ENCODE data around the gene ARHGAP26. TPM values are rescaled to one million over a fixed set of nuclear protein-coding genes. Genes with fewer than 3 reads are reported as not detected.

Gene ARHGAP26
- polyA plus RNA-seq, 1 donor (not counting 4 experiments of a cell fraction or from before 2014, with no cell fraction given): 3.9 TPM

DNA sequence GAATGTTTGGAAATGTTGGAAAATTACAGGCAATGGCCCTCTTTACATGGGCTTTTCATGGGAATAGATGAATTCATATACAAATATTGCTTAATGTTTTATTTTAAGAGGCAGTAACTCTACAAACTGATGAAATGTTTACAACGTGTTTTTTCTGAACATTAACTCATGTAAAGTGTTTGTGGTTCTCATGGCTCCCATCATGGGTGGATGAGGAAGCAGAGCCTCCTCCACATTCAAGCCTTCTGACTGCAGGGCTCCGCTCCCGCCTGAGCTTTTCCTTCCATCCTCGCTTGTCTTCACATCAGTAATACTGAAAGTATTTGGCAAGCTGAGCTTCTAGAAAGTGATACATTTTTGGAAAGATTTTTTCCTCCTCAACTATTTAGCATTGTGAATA lies 204.2 kb downstream of the ARHGAP26 start:
- no peaks in the 10 kb centered on the region for H3K36me3 ChIP-seq (ENCODE audit: control insufficient read depth in 2 of 2, extremely low read depth in 1 of 2, insufficient read depth in 2 of 2, low read length in 2 of 2)
- H3K4me1 ChIP-seq (ENCODE audit: control insufficient read depth, extremely low read depth, insufficient read depth, low read length): peaks cover 17% of the 10 kb centered on the region
- H4K20me1 ChIP-seq (ENCODE audit: control insufficient read depth, extremely low read depth, insufficient read depth, low read length): no peaks in the 10 kb centered on the region
- H3K4me2 ChIP-seq (ENCODE audit: control insufficient read depth, extremely low read depth, insufficient read depth, low read depth, low read length): no peak overlapping the region
- dilution Hi-C loops (cut with MboI; ENCODE audit: extremely low pct_ligation_motif_present, low sequenced_read_pairs): no loop called here
- H3K9ac ChIP-seq (ENCODE audit: control insufficient read depth, extremely low read depth, insufficient read depth, low read length): no peak overlapping the region
- DNase-seq (ENCODE audit: low read depth, low spot score) (no peak), FAIRE-seq (no peak)
- H3K9me3 ChIP-seq (ENCODE audit: control insufficient read depth, low read depth, low read length): no peaks in the 10 kb centered on the region
- no peak overlapping the region for H3K27ac ChIP-seq (ENCODE audit: control insufficient read depth, insufficient read depth, low read length)
- H3K27me3 ChIP-seq (ENCODE audit: control insufficient read depth, extremely low read depth, insufficient read depth, low read length): no peaks in the 10 kb centered on the region
- no peak overlapping the region for H2AFZ ChIP-seq (ENCODE audit: control insufficient read depth, low read length)
- TF ChIP-seq EZH2 (IDR thresholded peaks at IDR 0.05; ENCODE audit: low read length): no peak
- TF ChIP-seq, protein P1, sequence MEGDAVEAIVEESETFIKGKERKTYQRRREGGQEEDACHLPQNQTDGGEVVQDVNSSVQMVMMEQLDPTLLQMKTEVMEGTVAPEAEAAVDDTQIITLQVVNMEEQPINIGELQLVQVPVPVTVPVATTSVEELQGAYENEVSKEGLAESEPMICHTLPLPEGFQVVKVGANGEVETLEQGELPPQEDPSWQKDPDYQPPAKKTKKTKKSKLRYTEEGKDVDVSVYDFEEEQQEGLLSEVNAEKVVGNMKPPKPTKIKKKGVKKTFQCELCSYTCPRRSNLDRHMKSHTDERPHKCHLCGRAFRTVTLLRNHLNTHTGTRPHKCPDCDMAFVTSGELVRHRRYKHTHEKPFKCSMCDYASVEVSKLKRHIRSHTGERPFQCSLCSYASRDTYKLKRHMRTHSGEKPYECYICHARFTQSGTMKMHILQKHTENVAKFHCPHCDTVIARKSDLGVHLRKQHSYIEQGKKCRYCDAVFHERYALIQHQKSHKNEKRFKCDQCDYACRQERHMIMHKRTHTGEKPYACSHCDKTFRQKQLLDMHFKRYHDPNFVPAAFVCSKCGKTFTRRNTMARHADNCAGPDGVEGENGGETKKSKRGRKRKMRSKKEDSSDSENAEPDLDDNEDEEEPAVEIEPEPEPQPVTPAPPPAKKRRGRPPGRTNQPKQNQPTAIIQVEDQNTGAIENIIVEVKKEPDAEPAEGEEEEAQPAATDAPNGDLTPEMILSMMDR (optimal IDR thresholded peaks at IDR 0.05 in 1 of 3, IDR thresholded peaks at IDR 0.05 in 1 of 3, conservative IDR thresholded peaks at IDR 0.05 in 1 of 3; ENCODE audit: extremely low read depth in 1 of 3, insufficient read depth in 2 of 3, low read length in 3 of 3): no peak
- H3K79me2 ChIP-seq (ENCODE audit: control insufficient read depth, insufficient read depth, low read length): no peaks in the 10 kb centered on the region
- H3K9me1 ChIP-seq (ENCODE audit: control insufficient read depth, extremely low read depth, insufficient read depth, low read length): no peaks in the 10 kb centered on the region
- no peak overlapping the region for H3K4me3 ChIP-seq (ENCODE audit: control insufficient read depth in 2 of 3, extremely low read depth in 1 of 3, insufficient read depth in 2 of 3, low read depth in 1 of 3, low read length in 3 of 3)

DNA sequence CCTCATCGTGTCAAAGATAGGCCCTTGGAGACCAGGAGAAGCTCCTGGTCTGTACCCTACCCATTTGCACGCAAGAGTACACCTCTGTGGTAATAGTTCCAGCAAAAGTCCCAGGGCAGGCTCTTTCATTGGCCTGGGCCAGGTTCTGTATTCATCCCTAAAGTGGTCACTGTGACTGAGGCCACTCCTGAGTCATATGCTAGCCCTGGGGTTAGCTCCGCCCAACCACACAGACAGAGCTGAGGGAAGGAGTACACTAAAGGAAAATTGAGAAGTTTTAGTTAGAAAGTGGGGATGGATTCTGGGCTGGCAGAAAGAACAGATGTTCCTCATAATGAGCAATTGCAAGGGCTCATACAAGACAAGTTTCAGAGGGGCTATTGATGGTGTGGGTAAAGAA lies 206.7 kb downstream of the ARHGAP26 start:
- H3K36me3 ChIP-seq (ENCODE audit: control insufficient read depth in 2 of 2, extremely low read depth in 1 of 2, insufficient read depth in 2 of 2, low read length in 2 of 2): no peaks in the 10 kb centered on the region
- peaks cover 39% of the 10 kb centered on the region for H3K4me1 ChIP-seq (ENCODE audit: control insufficient read depth, extremely low read depth, insufficient read depth, low read length)
- dilution Hi-C loops (cut with MboI; ENCODE audit: extremely low pct_ligation_motif_present, low sequenced_read_pairs): no loop called here
- H3K27me3 ChIP-seq (ENCODE audit: control insufficient read depth, extremely low read depth, insufficient read depth, low read length): no peaks in the 10 kb centered on the region
- no peaks in the 10 kb centered on the region for H3K9me3 ChIP-seq (ENCODE audit: control insufficient read depth, low read depth, low read length)
- H3K4me2 ChIP-seq (ENCODE audit: control insufficient read depth, extremely low read depth, insufficient read depth, low read depth, low read length): no peak overlapping the region
- no peak overlapping the region for H2AFZ ChIP-seq (ENCODE audit: control insufficient read depth, low read length)
- H3K27ac ChIP-seq (ENCODE audit: control insufficient read depth, insufficient read depth, low read length): no peak overlapping the region
- no peak for TF ChIP-seq EZH2 (IDR thresholded peaks at IDR 0.05; ENCODE audit: low read length)
- TF ChIP-seq, protein P1 (optimal IDR thresholded peaks at IDR 0.05 in 1 of 3, IDR thresholded peaks at IDR 0.05 in 1 of 3, conservative IDR thresholded peaks at IDR 0.05 in 1 of 3; ENCODE audit: extremely low read depth in 1 of 3, insufficient read depth in 2 of 3, low read length in 3 of 3): no peak
- no peaks in the 10 kb centered on the region for H4K20me1 ChIP-seq (ENCODE audit: control insufficient read depth, extremely low read depth, insufficient read depth, low read length)
- no peak overlapping the region for H3K9ac ChIP-seq (ENCODE audit: control insufficient read depth, extremely low read depth, insufficient read depth, low read length)
- DNase-seq (ENCODE audit: low read depth, low spot score) (no peak), FAIRE-seq (no peak)
- H3K9me1 ChIP-seq (ENCODE audit: control insufficient read depth, extremely low read depth, insufficient read depth, low read length): no peaks in the 10 kb centered on the region
- no peak overlapping the region for H3K4me3 ChIP-seq (ENCODE audit: control insufficient read depth in 2 of 3, extremely low read depth in 1 of 3, insufficient read depth in 2 of 3, low read depth in 1 of 3, low read length in 3 of 3)
- H3K79me2 ChIP-seq (ENCODE audit: control insufficient read depth, insufficient read depth, low read length): no peaks in the 10 kb centered on the region

Measured in keratinocyte (primary cell).